NCI-H2107 treated with DMSO at 0.1 percent for 48 hours (cell line): ENCODE data around the gene GIPC3.

Experiments used
- DNase-seq: peaks from one replicate; lab custom pipeline; 2025; ENCODE audit not compliant: unreplicated experiment; lab: John Stamatoyannopoulos, UW

Gene GIPC3, protein sequence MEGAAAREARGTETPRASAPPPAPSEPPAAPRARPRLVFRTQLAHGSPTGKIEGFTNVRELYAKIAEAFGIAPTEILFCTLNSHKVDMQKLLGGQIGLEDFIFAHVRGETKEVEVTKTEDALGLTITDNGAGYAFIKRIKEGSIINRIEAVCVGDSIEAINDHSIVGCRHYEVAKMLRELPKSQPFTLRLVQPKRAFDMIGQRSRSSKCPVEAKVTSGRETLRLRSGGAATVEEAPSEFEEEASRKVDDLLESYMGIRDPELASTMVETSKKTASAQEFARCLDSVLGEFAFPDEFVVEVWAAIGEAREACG

DNA sequence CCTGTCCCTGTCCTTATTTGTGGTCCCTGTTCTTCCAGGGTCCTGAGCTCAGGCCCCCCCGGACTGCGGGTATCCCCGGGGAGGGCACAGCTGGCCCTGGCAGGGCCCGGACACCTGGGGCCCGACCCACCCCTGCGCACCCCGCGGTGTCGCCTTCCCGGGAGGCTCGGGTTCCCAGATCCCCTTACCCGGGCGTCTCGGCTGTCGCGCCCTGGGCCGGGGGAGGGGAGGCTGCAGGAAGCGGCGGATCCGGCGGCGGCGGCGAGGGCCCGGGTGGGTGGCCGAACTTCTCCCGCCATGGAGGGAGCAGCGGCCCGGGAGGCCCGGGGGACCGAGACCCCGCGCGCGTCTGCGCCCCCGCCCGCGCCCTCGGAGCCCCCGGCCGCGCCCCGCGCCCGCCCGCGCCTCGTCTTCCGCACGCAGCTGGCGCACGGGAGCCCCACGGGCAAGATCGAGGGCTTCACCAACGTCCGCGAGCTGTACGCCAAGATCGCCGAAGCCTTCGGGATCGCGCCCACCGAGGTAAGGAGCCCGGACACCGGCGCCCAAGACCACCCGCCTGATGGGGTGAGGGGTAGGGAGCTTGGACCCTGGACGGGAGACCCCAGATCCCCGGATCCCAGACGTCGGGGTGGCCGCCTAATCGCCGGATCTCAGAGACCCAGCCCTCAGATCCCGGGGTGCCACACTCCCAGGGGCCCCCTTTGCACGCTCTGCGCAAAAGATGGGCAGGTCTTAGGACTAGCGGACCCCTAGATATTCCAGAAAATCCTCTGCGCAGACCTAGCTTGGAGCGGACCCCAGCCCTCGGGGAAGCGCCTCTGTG is at the start of gene GIPC3:
TSS of gene GIPC3 (plus strand) at position 178 of the 826 bp plus-strand sequence. CDS start at position 298, 120 bp downstream.
- DNase-seq = no peak

- DNase-seq = no peak
Measured at GRCh38 chr19:3535563-3535965, 49.7 kb upstream of the GIPC3 start.

DNA sequence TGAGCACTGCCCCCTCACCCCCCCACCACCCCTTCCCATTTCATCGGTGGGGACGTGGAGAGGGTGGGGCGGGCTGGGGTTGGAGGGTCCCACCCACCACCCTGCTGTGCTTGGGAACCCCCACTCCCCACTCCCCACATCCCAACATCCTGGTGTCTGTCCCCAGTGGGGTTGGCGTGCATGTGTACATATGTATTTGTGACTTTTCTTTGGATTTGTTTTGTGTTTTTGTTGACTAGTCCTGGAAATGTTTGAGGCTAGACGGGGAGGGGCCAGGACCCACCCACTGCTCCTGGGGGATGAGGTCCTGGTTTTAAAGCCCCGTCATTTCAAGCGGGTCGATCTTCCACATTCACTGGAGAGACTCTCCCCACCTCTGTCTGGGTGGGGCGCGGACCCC is 49.3 kb upstream of the GIPC3 start:
- no peak for DNase-seq

GRCh38 chr19:3536429-3537100 is 48.7 kb upstream of the GIPC3 start:
- no peak for DNase-seq

- no peak for DNase-seq
Measured at GRCh38 chr19:3537101-3537437, 48.2 kb upstream of the GIPC3 start.

DNA sequence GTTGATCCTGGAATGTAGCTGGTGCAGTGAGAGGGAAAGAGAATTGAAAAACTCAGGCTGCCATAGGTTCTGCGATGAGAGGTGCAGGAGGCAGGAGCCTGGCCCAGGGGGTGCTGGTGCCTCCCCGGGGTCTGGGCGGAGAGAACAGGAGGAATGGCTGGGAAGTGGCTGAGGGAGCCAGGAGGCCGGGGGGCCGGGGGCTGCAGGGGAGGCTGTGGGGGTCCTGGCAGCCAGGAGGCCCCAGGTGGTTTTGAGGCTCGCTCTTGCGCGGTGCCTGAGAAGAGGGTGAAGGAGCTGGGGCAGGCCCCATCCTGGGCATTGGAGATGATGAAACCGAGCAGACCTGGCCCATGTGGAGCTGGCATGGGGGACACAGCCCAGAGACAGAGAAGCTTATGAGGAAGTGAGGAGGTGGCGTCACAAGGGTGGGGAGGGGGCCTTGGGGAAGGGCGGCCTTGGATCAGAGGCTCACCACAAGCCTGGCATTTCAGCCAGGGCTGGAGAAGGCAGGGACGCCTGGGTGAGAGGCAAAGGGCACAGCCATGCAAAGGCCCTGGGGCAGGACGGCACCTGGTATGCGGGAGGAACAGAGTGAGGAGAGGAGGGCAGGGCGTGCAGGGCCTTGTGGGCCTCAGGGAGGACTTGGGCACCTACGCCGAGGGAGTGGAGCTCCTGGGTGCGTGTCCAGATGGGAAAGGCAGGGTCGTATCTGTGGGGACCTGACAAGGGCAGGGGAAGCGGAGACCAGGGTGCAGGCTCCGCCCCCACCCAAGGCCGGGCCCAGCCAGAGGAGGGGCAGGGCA is 47.6 kb upstream of the GIPC3 start:
- no peak for DNase-seq

GRCh38 chr19:3538258-3538929 is 46.9 kb upstream of the GIPC3 start:
- DNase-seq = no peak

GRCh38 chr19:3538965-3539755 is 46.1 kb upstream of the GIPC3 start, which contains the start of gene TEKTIP1:
TSS of gene TEKTIP1 (plus strand) at chr19:3539174. CDS start at chr19:3539178, 4 bp downstream.
- no peak for DNase-seq

- no peak for DNase-seq
Measured at GRCh38 chr19:3539756-3540118, 45.5 kb upstream of the GIPC3 start.

GRCh38 chr19:3543150-3544057 is 41.9 kb upstream of the GIPC3 start:
- DNase-seq = no peak

DNA sequence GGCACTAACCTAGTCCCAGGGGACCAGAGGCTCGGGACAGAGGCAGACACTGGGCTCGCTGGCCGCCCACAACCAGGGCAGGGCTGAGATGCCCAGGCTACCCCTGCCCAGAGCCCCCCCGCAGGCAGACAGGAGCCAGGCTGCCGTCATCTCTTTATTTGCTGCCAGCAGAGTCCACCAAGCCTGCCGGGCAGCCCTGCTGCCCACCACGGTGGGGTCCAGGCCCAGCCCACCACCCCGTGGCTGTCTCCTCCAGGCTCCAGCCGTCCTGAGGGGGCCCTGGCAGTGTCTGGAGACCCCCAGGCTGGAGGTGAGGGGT is 41.3 kb upstream of the GIPC3 start:
- no peak for DNase-seq

DNA sequence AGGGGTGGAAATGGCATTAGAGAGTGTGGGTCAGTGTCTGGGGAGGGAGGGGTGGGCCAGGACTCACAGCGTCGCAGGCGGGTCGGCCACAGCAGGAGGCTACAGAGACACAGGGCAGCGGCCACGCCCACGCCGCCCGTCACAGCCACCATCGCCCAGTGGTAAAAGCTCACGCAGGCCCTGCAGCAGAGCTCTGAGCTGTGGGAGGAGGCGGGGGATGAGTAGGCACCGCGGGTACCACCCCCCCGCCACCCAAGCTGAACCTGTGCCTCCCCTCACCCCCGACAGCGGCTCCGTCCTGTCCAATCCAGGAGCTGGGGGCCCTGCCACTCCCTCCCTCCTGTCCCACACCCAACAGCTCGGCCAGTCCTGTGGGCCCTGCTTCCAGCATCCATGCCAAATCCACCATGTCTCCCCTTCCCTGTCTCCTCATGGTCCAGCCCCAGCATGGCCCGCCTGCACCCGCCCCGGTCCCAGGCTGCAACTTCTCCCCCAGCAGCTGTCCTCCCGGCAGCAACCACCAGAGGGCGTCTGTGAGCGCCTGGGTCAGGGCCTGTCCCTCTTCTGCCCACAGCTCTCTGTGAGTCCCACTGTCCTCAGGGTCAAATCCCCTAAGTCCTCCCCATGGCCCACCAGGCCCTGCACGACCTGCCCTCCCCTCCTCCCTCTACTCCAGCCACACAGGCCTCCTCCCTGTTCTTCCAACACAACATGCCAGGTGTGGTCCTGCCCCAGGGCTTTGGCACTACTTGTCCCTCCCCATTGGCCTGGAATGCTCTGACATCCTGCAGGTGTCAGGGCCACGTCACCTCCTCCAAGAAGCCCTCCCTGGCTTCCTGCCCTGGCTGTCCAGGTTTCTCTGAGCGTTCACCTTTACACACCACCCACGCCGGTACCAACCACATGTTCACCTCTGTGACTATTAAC is 40.3 kb upstream of the GIPC3 start:
- no peak for DNase-seq

- DNase-seq = no peak
Measured at GRCh38 chr19:3545669-3546034, 39.6 kb upstream of the GIPC3 start.

DNA sequence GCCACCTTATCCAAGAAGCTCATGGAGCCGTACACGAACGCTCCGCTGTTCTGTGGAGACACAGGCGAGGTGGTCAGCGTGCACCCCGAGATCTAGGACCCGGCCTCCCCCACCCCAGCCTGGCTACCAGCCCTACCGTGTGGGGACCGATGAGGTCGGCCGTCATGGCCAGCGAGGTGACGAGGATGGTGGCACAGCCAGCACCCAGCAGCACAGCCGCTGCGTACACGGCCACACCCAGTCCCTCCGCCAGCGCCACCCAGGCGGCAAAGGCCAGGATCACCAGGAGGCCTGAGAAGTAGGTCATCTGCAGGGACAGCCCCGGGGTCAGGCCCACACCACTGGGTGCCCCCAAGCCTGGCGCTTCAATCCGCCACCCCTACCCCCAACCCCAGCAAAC is 39.2 kb upstream of the GIPC3 start:
- no peak for DNase-seq

GRCh38 chr19:3547301-3547731 is 38.0 kb upstream of the GIPC3 start:
- DNase-seq = no peak

DNA sequence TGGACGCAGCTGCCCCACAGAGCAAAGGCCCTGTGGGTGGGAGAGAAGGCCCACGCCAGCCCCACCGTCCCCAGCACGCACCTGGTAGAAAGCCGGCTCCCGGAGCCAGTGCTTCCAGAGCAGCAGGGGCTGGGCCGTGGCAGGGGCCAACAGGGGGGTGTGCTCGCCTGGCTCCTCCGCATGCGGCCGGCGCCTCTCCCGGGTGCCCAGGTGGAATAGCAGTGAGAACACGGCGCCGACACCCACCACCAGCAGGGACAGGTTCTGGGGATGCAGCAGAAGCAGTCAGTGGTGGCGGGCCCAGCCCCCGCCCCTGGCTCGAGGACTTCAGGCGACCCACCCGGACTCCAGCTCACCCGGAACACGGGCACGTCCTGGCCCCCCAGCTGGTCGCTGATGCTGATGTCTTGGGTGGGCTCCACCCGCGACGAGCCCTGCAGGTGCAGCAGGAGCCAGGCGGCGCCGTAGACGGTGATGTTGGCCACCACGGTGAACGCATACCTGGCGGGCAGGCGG is 37.5 kb upstream of the GIPC3 start:
- no peak for DNase-seq

DNA sequence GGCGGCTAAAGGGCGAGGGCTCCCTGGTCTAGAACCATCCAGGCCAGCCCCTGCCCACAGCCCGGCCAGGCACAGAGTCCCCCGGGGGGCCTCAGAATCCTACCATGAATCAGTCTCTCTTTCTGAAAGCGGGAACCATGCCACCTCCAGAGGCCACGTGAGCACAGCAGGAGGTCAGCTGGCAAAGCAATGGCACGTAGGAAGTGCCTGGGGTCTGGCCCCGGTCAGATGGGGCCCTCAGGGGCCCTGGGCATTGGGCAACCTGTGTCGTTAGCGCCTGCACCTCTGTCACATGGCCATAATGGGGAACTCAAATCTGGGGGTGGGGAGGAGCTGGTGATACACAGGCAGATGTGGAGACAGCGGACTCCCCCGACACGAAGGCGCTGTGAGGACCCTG is 36.7 kb upstream of the GIPC3 start:
- no peak for DNase-seq

- DNase-seq = no peak
Measured at GRCh38 chr19:3549816-3550215, 35.5 kb upstream of the GIPC3 start.
